GM08714 (cell line): ENCODE data around the gene FAM168A.
"Not testable (repeated sequence)": the region's sequence is repeated elsewhere in the genome, so short reads cannot be mapped to it uniquely, and the experiment has no call there.

Experiments
- H3K4me3 ChIP-seq: fragments of 200-500 bp; sonication (Bioruptor generic); 2 replicates; pipeline ENCODE4 v1.5.1; 2014; ENCODE audit warnings: mild to moderate bottlenecking, low read length, inconsistent platforms
- ZNF274 ChIP-seq: IDR thresholded peaks from 2 replicates; pipeline ENCODE4 v1.6.1; 2012; ENCODE audit warnings: mild to moderate bottlenecking, low read depth, low read length

FAM168A gene

GRCh38 chr11:73623686-73624085 is 25.8 kb upstream of the FAM168A start:
- H3K4me3 ChIP-seq: no peak overlapping the region
- TF ChIP-seq ZNF274: no peak

GRCh38 chr11:73622926-73623593 is 25.1 kb upstream of the FAM168A start:
- TF ChIP-seq ZNF274: no peak

DNA sequence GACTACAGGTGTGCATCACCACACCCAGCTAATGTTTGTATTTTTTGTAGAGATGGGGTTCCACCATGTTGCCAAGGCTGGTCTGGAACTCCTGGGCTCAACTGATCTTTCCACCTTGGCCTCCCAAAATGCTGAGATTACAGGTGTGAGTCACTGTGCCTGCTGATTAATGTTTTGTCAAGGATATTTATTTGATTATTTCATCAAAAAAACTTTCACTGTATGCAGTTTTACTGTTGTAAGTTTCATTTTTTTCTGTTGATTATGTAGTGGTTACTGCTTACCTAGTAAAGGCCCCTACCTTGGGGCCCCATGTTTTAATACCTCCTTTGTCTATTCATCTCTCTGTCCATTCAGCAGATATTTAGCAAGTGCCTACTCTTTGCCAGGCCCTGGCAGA is 16.7 kb upstream of the FAM168A start:
- no peak overlapping the region for H3K4me3 ChIP-seq
- no peak for TF ChIP-seq ZNF274

More at GRCh38 chr11:73622926-73623593, 25.1 kb upstream of the FAM168A start:
- H3K4me3 ChIP-seq: no peak overlapping the region

- TF ChIP-seq ZNF274: no peak
- no peak overlapping the region for H3K4me3 ChIP-seq
Measured at GRCh38 chr11:73612601-73613140, 14.8 kb upstream of the FAM168A start.

- TF ChIP-seq ZNF274: no peak
- peak overlapping the region; percentile 72 for H3K4me3 ChIP-seq
Measured at GRCh38 chr11:73598719-73599379, 937 bp upstream of the FAM168A start.

DNA sequence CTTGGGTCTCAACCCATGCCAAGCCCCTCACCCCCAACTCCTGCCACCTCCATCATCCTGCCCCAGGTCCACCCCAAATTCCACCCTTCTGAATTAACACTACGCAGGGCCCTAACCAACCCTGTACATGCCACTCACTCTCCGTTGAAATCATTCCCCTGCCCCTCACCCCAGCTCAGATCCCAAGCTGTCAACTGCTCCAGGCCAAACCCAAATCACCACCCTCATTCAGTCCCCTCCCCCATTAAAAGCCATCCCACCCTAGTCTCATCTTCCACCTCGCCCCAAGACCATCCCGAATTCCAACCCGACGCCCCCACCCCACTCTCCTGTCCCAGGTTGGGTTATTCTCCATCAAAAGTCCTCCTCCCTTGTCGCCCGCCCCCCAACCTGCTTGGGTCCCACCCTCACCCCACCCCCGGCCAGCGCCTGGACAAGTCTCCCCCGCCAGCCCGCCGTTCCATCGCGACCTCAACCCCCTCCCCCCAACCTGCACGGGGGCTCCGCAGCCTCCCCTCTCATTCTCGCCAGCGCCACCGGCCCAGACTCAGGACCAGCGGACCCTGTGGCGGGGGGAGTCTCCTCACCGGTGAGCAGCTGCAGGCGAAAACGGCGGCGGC is 466 bp downstream of the FAM168A start:
- peak overlapping the region; percentile 73 for H3K4me3 ChIP-seq
- TF ChIP-seq ZNF274: no peak

DNA sequence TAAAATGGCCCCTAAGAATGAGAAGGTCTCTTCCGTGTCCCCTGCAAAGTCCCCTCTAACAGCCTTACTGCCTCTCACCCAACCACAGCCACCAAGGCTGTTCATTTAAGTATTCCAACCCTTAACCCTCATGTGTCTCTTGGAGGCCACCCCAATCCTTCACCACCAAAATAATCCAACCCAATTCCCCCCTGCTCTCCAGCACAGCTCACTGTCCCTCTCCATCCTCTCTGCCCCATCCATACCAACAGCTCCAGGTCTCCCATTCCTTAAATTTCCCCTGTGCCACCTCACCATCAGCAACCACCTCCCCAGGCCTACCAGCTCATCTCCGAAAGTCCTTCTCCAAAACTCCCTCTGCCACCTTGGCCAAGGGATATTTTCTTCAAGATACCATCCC is 1.4 kb downstream of the FAM168A start:
- peak overlapping the region; percentile 73 for H3K4me3 ChIP-seq
- no peak for TF ChIP-seq ZNF274

DNA sequence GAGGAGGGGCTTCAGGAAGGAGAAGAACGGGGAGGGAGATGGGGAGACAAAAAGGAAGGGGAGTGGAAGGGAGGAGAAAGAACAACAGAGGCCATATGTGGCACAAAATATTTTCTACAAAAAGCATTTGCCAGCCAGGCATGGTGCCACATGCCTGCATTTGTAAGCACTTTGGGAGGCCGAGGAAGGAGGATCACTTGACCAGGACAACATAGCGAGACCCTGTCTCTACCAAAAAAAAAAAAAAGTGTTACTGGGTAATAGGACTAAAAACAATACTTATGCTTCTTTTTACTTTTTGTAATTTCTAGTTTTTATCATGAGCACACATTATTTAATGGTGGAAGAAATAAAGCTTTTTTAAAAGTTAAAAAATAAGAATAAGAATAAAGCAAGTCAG is 5.3 kb downstream of the FAM168A start:
- no peak overlapping the region for H3K4me3 ChIP-seq
- TF ChIP-seq ZNF274: no peak

DNA sequence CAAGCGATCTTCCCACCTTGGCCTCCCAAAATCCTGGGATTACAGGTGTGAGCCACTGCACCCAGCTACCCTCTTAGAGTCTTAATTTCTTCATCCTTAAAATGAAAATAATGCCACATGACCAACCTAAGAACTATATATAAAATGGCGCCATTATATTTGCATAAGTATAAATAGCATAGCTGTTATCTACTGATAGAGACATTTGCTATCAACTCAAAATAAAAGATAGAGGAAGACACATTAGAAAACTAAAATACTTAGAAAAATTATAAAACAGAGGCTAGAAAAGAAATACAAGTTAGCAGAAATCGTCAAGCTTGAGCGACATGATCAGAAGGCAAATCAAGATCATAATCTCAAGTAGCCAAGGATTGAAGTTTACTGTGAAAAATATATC is 6.2 kb downstream of the FAM168A start:
- H3K4me3 ChIP-seq: no peak overlapping the region

DNA sequence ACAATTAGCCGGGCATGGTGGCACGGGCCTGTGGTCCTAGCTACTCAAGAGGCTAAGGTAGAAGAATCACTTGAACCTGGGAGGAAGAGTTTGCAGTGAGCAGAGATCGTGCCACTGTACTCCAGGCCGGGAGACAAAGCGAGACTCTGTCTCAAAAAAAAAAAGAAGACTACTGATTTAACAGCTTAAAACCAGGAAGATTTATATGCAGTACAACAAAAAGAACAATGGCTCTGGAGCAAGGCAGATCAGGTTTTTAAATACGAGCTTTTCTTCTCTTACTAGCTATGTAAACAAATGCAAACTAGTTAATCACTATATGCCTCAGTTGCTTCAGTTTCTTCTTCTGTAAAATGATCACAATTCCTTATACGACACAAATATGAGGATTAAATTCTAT is 6.9 kb downstream of the FAM168A start:
- TF ChIP-seq ZNF274: no peak
- H3K4me3 ChIP-seq: no peak overlapping the region

More for the DNA sequence above, 6.2 kb downstream of the FAM168A start:
- TF ChIP-seq ZNF274: no peak

DNA sequence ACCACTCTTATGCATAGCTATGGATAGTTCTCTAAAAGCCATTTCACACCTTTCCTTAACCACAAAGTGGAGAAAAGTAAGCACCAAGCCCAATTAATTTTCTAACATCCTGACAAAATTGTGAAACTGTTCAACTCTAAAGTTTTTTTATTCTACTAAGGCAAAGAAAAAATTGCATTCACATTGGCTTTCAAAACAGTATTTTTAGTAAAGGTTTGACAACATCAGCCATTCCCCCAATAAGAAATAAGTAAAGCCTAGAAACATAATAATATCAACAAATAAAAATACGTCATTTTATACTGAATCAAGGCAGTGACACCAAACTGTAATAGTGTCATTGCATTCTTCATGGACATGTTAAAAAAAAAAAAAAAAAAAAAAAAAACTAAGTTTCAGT is 11.1 kb downstream of the FAM168A start:
- H3K4me3 ChIP-seq: no peak overlapping the region
- no peak for TF ChIP-seq ZNF274

DNA sequence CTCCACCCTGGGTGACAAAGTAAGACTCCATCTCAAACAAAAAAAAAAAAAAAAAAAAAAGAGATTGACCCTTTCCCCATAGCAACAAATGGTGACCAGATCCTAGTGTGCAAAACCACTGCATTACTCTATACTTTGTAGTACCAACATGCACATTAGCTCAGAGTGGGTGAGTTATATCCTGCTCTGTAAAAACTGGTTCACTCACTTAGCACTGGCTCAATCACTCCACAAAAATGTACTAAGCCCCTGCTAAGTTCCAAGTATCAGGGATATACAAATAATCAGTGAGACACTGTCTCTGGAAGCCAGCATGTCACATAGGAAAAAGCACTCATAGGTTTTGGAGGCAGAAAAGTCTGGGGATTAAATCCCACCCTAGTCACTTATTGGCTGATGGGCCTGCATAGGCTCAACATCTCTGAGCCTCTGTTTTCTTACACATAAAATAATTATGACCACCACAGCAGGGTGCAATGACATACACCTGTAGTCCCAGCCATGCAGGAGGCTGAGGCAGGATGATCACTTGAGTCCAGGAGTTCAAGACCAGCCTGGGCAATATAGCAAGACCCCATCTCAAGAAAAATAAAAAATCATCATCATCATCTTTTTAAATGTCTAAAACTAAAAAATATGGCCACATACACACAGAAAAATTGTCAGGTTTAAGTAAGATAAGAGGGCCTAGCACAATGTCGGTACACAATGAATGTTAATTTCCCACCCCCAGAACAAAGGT is 11.9 kb downstream of the FAM168A start:
- H3K4me3 ChIP-seq: no peak overlapping the region
- TF ChIP-seq ZNF274: no peak

GRCh38 chr11:73584831-73585230 is 13.1 kb downstream of the FAM168A start:
- no peak overlapping the region for H3K4me3 ChIP-seq
- TF ChIP-seq ZNF274: no peak

DNA sequence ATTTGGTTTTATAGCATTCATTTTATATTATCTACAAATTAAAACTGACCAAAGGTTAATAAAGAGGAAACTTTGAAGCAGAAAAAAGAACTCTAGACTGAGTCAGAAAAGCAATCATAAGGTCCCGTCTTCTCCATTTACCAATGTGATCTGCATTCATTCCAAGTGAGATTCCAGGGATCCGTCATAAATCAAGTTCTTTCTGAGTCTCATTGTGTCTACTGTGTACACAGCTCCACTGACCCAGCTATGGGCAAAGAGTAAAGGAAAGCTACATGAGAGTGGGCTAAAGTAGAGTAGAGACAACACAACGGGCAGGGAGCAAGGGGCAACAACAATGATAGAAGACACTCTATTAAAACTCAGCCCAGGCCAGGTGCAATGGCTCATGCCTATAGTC is 15.3 kb downstream of the FAM168A start:
- no peak overlapping the region for H3K4me3 ChIP-seq
- TF ChIP-seq ZNF274: no peak

DNA sequence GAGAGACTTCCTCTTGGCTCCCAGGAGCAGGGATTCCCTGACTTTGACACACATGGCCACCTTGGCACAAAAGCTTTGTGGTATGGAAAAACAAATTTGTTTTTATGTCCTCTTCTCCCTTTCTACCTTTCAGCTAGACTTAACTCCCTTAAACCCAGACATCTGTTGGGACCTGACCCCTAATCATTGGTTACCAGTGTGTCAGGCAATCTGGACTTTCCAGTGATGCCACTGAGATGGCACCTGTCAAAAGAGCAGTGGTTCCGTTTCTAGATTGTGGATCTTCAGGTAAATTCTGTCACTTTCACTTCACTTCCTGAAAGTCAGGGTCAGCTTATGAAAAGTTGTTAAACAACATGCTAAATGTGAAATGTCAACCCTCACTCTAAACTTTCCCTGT is 17.2 kb downstream of the FAM168A start:
- H3K4me3 ChIP-seq: not testable (repeated sequence)
